ENCODE measurements around the gene UGT2A1. TPM values are rescaled to one million over a fixed set of nuclear protein-coding genes. Genes with fewer than 3 reads are reported as not detected.

Gene UGT2A1
- total RNA-seq, 4 donors from 2014 or later, result not detected

DNA sequence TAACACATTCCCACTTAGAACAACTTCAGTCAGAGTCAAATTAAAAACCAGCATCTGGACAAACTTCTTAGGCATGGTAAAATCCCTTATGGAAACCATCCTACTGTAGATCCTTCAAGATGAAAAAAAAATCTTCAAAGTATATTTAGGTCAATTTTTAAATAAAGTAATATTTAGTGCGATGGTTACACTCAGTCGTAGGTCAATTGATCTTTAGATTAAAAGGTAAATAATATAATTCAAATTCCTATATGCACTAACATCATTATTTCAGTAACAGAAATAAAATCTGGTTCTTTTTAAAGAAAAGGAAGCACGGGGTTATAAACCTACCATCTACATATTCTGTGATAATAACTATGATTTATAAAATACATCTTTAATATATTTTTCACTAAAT, 13.5 kb downstream of the UGT2A1 start, which contains the start of gene UGT2A2:
TSS of gene UGT2A2 (minus strand) at position 101 of the 400 bp plus-strand sequence. CDS start at position 99, 2 bp downstream.
- no peak within 1 kb of the TSS for H3K4me3 ChIP-seq (replicated peaks in 1 of 3)
- intact Hi-C loops (cut with DNase I), result no loop called here
- H3K4me1 ChIP-seq, result no peaks in the 10 kb centered on the region
- no peaks in the 10 kb centered on the region for H3K36me3 ChIP-seq
- 93 to 96% methylated on average over 3 of the region's 3 CpGs for WGBS, 2 donors
- no peaks in the 10 kb centered on the region for H3K9me3 ChIP-seq
- no peak for TF ChIP-seq POLR2A (IDR thresholded peaks at IDR 0.05)
- TF ChIP-seq, protein P1, sequence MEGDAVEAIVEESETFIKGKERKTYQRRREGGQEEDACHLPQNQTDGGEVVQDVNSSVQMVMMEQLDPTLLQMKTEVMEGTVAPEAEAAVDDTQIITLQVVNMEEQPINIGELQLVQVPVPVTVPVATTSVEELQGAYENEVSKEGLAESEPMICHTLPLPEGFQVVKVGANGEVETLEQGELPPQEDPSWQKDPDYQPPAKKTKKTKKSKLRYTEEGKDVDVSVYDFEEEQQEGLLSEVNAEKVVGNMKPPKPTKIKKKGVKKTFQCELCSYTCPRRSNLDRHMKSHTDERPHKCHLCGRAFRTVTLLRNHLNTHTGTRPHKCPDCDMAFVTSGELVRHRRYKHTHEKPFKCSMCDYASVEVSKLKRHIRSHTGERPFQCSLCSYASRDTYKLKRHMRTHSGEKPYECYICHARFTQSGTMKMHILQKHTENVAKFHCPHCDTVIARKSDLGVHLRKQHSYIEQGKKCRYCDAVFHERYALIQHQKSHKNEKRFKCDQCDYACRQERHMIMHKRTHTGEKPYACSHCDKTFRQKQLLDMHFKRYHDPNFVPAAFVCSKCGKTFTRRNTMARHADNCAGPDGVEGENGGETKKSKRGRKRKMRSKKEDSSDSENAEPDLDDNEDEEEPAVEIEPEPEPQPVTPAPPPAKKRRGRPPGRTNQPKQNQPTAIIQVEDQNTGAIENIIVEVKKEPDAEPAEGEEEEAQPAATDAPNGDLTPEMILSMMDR (IDR thresholded peaks at IDR 0.05), result no peak
- H3K27me3 ChIP-seq, result no peaks in the 10 kb centered on the region
- DNase-seq, result no peak
- no peak within 1 kb of the TSS for H3K27ac ChIP-seq

DNA sequence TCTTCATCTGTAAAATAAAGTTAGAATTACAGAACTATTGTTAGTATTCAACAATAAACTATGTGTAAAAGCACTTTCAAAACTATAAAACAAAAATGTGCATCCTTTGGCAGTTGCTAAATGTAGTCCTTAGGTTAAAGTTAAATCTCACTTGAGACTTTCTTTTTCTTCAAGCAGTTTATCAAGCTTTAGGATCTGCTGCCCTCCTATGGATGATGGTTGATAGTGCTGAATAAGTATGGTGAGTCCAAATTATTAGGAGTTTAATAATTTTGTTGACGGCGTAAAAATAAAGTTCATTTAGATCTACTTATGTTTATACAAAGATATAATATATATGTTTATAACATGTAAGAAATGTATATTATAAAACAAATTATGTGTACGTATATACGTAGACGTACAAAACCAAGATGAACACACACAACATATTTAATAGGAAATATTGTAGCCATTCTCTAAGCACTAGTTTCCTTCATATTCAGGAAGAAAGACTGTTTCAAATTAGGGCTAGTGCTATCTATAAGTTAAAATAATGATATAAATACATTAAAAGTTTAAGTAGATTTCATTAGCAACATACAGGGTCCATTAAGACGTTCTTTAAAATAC, 35.9 kb downstream of the UGT2A1 start:
- Histone ChIP-seq H3K27me3 (no peaks in the 10 kb centered on the region), H3K4me1 (no peaks in the 10 kb centered on the region), H3K9me3 (no peaks in the 10 kb centered on the region), H3K27ac (no peak overlapping the region), H3K4me3 (replicated peaks in 1 of 3) (no peak overlapping the region), H3K36me3 (no peaks in the 10 kb centered on the region)
- 75 to 77% methylated on average over 6 of the region's 6 CpGs for WGBS, 2 donors
- DNase-seq, result no peak
- intact Hi-C loops (cut with DNase I), result no loop called here
- TF ChIP-seq, protein P1 (IDR thresholded peaks at IDR 0.05), result peak in 2 of 6 experiments; percentile 25 to 28
- no peak for TF ChIP-seq POLR2A (IDR thresholded peaks at IDR 0.05)

DNA sequence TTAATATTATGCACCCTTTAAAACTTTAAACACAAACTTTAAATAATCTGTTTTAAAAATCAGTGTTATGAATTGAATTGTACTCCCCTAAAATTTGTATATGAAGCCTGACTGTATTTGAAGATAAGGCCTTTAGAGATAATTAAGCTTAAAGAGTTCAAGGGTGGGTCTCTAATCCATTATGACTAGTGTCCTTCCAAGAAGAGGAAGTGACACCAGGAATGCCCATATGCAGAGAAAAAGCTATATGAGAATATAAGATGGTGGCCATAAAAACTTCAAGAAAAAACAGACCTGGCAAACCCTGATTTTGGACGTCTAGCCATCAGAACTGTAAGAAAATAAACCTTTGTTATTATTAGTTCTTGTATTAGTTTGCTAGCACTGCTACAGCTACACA, 42.6 kb downstream of the UGT2A1 start:
- H3K4me3 ChIP-seq (replicated peaks in 1 of 3), result no peak overlapping the region
- TF ChIP-seq, protein P1 (IDR thresholded peaks at IDR 0.05), result no peak
- TF ChIP-seq POLR2A (IDR thresholded peaks at IDR 0.05), result no peak
- no peak overlapping the region for H3K27ac ChIP-seq
- no peaks in the 10 kb centered on the region for H3K9me3 ChIP-seq
- 46 to 47% methylated on average over 1 of the region's 1 CpG for WGBS, 2 donors
- no peak for DNase-seq
- no peaks in the 10 kb centered on the region for H3K4me1 ChIP-seq
- intact Hi-C loops (cut with DNase I), result no loop called here
- H3K36me3 ChIP-seq, result no peaks in the 10 kb centered on the region
- H3K27me3 ChIP-seq, result no peaks in the 10 kb centered on the region

DNA sequence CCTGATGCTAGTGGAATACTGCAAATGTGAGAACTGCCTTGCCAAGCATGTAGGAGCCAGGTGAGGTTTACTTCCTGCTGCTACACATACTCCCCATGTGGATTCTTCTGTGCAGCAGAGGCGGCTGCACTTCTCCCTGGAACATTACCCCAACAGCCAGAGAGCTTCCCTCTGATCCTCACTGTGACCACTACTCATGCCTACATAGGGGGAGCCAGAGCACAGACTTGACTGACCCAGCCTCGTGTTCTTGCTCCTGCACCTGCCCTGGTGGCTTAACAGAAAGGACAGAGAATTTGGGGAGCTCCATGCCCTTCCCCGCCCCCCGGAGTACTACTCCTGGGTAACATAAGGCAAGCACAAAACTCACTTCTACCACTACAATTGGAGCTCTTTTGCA, 52.0 kb downstream of the UGT2A1 start:
- no peak for DNase-seq
- H3K27ac ChIP-seq, result no peak overlapping the region
- WGBS, 2 donors, result 58 to 74% methylated on average over 4 of the region's 4 CpGs
- no peak overlapping the region for H3K4me3 ChIP-seq (replicated peaks in 1 of 3)
- H3K27me3 ChIP-seq, result no peaks in the 10 kb centered on the region
- intact Hi-C loops (cut with DNase I), result no loop called here
- H3K36me3 ChIP-seq, result no peaks in the 10 kb centered on the region
- no peaks in the 10 kb centered on the region for H3K9me3 ChIP-seq
- H3K4me1 ChIP-seq, result no peaks in the 10 kb centered on the region
- no peak for TF ChIP-seq POLR2A (IDR thresholded peaks at IDR 0.05)
- TF ChIP-seq, protein P1 (IDR thresholded peaks at IDR 0.05), result no peak

DNA sequence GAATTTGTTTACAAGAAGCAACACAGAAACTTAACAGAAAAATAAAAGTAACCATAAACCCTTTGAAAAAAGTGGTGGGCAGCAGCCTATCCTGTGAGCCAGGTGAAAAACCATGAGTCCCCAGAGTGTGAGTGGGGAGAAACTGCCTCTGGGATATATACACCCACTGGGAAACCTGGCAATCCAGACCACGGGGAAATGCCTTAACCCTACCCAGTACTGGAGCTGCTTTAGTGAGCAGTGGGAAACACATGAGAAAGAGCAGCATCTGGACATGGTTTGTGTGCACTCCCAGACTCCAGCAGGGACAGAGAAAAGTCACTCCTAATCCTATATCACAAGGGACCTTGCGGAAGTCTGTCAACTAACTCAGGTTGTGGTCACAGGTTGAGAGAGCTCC, 53.0 kb downstream of the UGT2A1 start:
- no peaks in the 10 kb centered on the region for H3K9me3 ChIP-seq
- no peak for DNase-seq
- intact Hi-C loops (cut with DNase I), result no loop called here
- no peaks in the 10 kb centered on the region for H3K4me1 ChIP-seq
- H3K27ac ChIP-seq, result no peak overlapping the region
- no peak for TF ChIP-seq POLR2A (IDR thresholded peaks at IDR 0.05)
- TF ChIP-seq, protein P1 (IDR thresholded peaks at IDR 0.05), result no peak
- WGBS, 2 donors, result 76 to 79% methylated on average over 2 of the region's 2 CpGs
- H3K36me3 ChIP-seq, result no peaks in the 10 kb centered on the region
- no peaks in the 10 kb centered on the region for H3K27me3 ChIP-seq
- H3K4me3 ChIP-seq (replicated peaks in 1 of 3), result no peak overlapping the region
